ENCODE results near the gene ATP5F1E. TPM values are rescaled to one million over a fixed set of nuclear protein-coding genes. Genes with fewer than 3 reads are reported as not detected.

The ATP5F1E gene
- total and polyA plus RNA-seq, 9 of the 15 experiments (the other 6 are each of a cell fraction or from before 2014, with no cell fraction given): 60.3 to 162 (median 113) TPM

GRCh38 chr20:58980711-58981627 lies 51.2 kb downstream of the ATP5F1E start, which contains the start of gene NELFCD (continued):
- peak; percentile 77; the same call in 1 of the 2 replicates for TF ChIP-seq ZNF197 (CRISPR knock-in tag; IDR thresholded peaks at IDR 0.05; ENCODE audit: low read depth)
- peak; percentile 35; the same call in 1 of the 2 replicates for TF ChIP-seq SMAD4 (CRISPR knock-in tag; conservative IDR thresholded peaks at IDR 0.05)
- peak; percentile 43; the same call in 1 of the 2 replicates for TF ChIP-seq TFAP4 (CRISPR knock-in tag; IDR thresholded peaks at IDR 0.05; ENCODE audit: borderline replicate concordance)
- peak; percentile 77 for TF ChIP-seq ZNF740 (CRISPR knock-in tag; IDR thresholded peaks at IDR 0.05)
- TF ChIP-seq ZNF740 (tag; IDR thresholded peaks at IDR 0.05): peak in 1 of 2 experiments; percentile 70; a peak in 1 of 4 replicates
- no peak for TF ChIP-seq RHOXF2B (CRISPR knock-in tag; conservative IDR thresholded peaks at IDR 0.05)
- TF ChIP-seq POLR2A (conservative IDR thresholded peaks at IDR 0.05): peak; percentile 77
- TF ChIP-seq ARID3B (CRISPR knock-in tag; IDR thresholded peaks at IDR 0.05; ENCODE audit: borderline replicate concordance): 0 out of 2 replicates have a peak, but pooled peaks have one; percentile 10
- TF ChIP-seq ZNF76 (CRISPR knock-in tag; IDR thresholded peaks at IDR 0.05; ENCODE audit: borderline replicate concordance): no peak
- no peak for TF ChIP-seq MTA1 (IDR thresholded peaks at IDR 0.05; ENCODE audit: borderline replicate concordance)
- TF ChIP-seq YBX1 (IDR thresholded peaks at IDR 0.05): no peak
- TF ChIP-seq TCF7L2 (IDR thresholded peaks at IDR 0.05; ENCODE audit: low read depth, low read length): peak; percentile 67
- peak in 1 of 2 experiments; percentile 82; a peak in 2 of 4 replicates for TF ChIP-seq NONO (IDR thresholded peaks at IDR 0.05; ENCODE audit: low read depth in 2 of 2, low read length in 1 of 2)
- no peak for TF ChIP-seq MLX (CRISPR knock-in tag; conservative IDR thresholded peaks at IDR 0.05)
- TF ChIP-seq SMAD3 (CRISPR knock-in tag; conservative IDR thresholded peaks at IDR 0.05): no peak; the same call in 1 of the 2 replicates
- no peak for TF ChIP-seq ZNF75A (CRISPR knock-in tag; IDR thresholded peaks at IDR 0.05)
- TF ChIP-seq SMC3 (conservative IDR thresholded peaks at IDR 0.05; ENCODE audit: insufficient read depth, low read depth, low read length): 0 out of 2 replicates have a peak, but pooled peaks have one; percentile 3
- TF ChIP-seq OTX1 (CRISPR knock-in tag; IDR thresholded peaks at IDR 0.05): no peak
- peak; percentile 91 for TF ChIP-seq CXXC5 (CRISPR knock-in tag; IDR thresholded peaks at IDR 0.05)
- TF ChIP-seq VEZF1 (CRISPR knock-in tag; IDR thresholded peaks at IDR 0.05): peak; percentile 94
- peak; percentile 63 for TF ChIP-seq POLR2H (tag; IDR thresholded peaks at IDR 0.05; ENCODE audit: low read depth)
